Astrocyte (in vitro differentiated cells and primary cell): ENCODE results near the gene UCK1. TPM values are rescaled to one million over a fixed set of nuclear protein-coding genes. Genes with fewer than 3 reads are reported as not detected.
A peak's percentile ranks its signal among the peaks of the same experiment; 100 is the strongest.

Experiments
- DNase-seq: peaks from one replicate; pipeline ENCODE4 v3.0.0-alpha.2; 2010; ENCODE audit warnings: low read depth
- FAIRE-seq: peaks from 2 replicates; lab custom pipeline; 2011; peaks lifted over from hg19 to GRCh38; lab: Jason Lieb, UNC
- H2AFZ ChIP-seq: 2 replicates; pipeline ENCODE4 v1.6.0; 2012; ENCODE audit warnings: low read depth, low read length, inconsistent platforms
- H3K27ac ChIP-seq: 2 replicates; pipeline ENCODE4 v1.5.1; 2011; ENCODE audit warnings: low read depth, low read length, inconsistent platforms
- H3K27me3 ChIP-seq: 2 replicates; pipeline ENCODE4 v1.6.0; 2011; ENCODE audit warnings: low read length, inconsistent platforms; ENCODE audit not compliant: insufficient read depth
- H3K36me3 ChIP-seq: 2 replicates; pipeline ENCODE4 v1.5.1; 2011; ENCODE audit warnings: low read length, inconsistent platforms; ENCODE audit not compliant: insufficient read depth
- H3K4me1 ChIP-seq: 2 replicates; pipeline ENCODE4 v1.5.1; 2011; ENCODE audit warnings: low read length, inconsistent platforms; ENCODE audit not compliant: insufficient read depth
- H3K4me2 ChIP-seq: 2 replicates; pipeline ENCODE4 v1.6.0; 2012; ENCODE audit warnings: low read length, inconsistent platforms
- H3K4me3 ChIP-seq: 2 replicates; pipeline ENCODE4 v1.5.1; 2011; ENCODE audit warnings: low read depth, mild to moderate bottlenecking, low read length, inconsistent platforms; ENCODE audit not compliant: insufficient read depth
- H3K79me2 ChIP-seq: 2 replicates; pipeline ENCODE4 v1.6.0; 2012; ENCODE audit warnings: mild to moderate bottlenecking, low read length, inconsistent platforms; ENCODE audit not compliant: insufficient read depth
- H3K9ac ChIP-seq: 2 replicates; pipeline ENCODE4 v1.6.0; 2012; ENCODE audit warnings: mild to moderate bottlenecking, low read length, inconsistent platforms
- H3K9me3 ChIP-seq: 2 replicates; pipeline ENCODE4 v1.5.1; 2012; ENCODE audit warnings: low read depth, mild to moderate bottlenecking, low read length, inconsistent platforms; ENCODE audit not compliant: insufficient read depth
- H4K20me1 ChIP-seq: 2 replicates; pipeline ENCODE4 v1.6.0; 2012; ENCODE audit warnings: low read length, inconsistent platforms; ENCODE audit not compliant: insufficient read depth
- H3K27ac Mint-ChIP-seq: one replicate; pipeline ENCODE4 v1.8.0; 2021; ENCODE audit warnings: mild to moderate bottlenecking, mixed read lengths; ENCODE audit not compliant: unreplicated experiment
- H3K27me3 Mint-ChIP-seq: one replicate; pipeline ENCODE4 v1.8.0; 2021; ENCODE audit warnings: low read depth, mixed read lengths; ENCODE audit not compliant: unreplicated experiment
- H3K36me3 Mint-ChIP-seq: one replicate; pipeline ENCODE4 v1.8.0; 2021; ENCODE audit warnings: low read depth, mixed read lengths; ENCODE audit not compliant: unreplicated experiment
- H3K4me1 Mint-ChIP-seq: one replicate; pipeline ENCODE4 v1.8.0; 2021; ENCODE audit warnings: low read depth, mixed read lengths; ENCODE audit not compliant: unreplicated experiment
- H3K4me3 Mint-ChIP-seq: one replicate; pipeline ENCODE4 v1.8.0; 2021; ENCODE audit warnings: mild to moderate bottlenecking, moderate library complexity, mixed read lengths; ENCODE audit not compliant: unreplicated experiment
- H3K9me3 Mint-ChIP-seq: one replicate; pipeline ENCODE4 v1.8.0; 2021; ENCODE audit warnings: mild to moderate bottlenecking, mixed read lengths; ENCODE audit not compliant: unreplicated experiment
- EZH2 ChIP-seq: IDR thresholded peaks from 2 replicates; pipeline ENCODE4 v1.6.1; 2012; ENCODE audit warnings: mild to moderate bottlenecking, low read length, inconsistent platforms; ENCODE audit not compliant: insufficient read depth
- total RNA-seq: library from RNA; stranded (reverse); gene quantifications from 2 replicates; pipeline ENCODE4 v1.2.1, GENCODE V29; 2021
- TF ChIP-seq, protein P1 (sequence below): IDR thresholded peaks from 2 replicates; pipeline ENCODE4 v1.5.1; 2011; ENCODE audit warnings: low read depth, mild to moderate bottlenecking, inconsistent platforms, low read length, moderate library complexity; ENCODE audit not compliant: insufficient read depth

Gene UCK1
- total RNA-seq, 1 donor from 2014 or later: 15.4 TPM

DNA sequence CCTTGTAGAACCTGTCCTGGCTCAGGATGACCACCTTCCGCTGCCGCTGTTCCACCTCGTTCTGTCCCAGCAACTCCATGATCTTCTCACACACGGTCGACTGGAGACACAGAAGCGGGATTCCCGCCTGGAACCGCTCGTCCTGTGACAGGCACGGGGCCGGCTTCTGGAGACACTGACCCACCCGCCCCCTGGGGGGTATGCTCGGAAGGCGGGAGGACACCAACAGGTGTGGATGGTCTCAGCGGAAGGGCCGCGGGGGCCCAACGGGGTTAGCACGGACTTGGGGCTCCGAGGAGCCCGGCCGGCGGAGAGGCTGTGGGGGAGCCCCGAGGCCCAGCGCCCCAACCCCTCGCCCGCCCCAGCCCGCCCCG, 530 bp downstream of the UCK1 start:
- Histone ChIP-seq H2AFZ (peak overlapping the region; percentile 75), H3K36me3 (peaks cover 4% of the 10 kb centered on the region), H3K79me2 (peaks cover 16% of the 10 kb centered on the region), H3K4me1 (peaks cover 15% of the 10 kb centered on the region), H3K4me3 (peak overlapping the region; percentile 72), H3K27me3 (no peaks in the 10 kb centered on the region), H3K4me2 (peak overlapping the region; percentile 98), H3K9me3 (no peaks in the 10 kb centered on the region), H3K27ac (no peak overlapping the region), H3K9ac (peak overlapping the region; percentile 89), H4K20me1 (peaks cover 7% of the 10 kb centered on the region)
- Mint-ChIP-seq H3K4me1 (peaks cover 3% of the 10 kb centered on the region), H3K9me3 (no peaks in the 10 kb centered on the region), H3K4me3 (peak overlapping the region; percentile 85), H3K27me3 (peaks cover 2% of the 10 kb centered on the region), H3K36me3 (peaks cover 6% of the 10 kb centered on the region), H3K27ac (no peak overlapping the region)
- TF ChIP-seq, protein P1, sequence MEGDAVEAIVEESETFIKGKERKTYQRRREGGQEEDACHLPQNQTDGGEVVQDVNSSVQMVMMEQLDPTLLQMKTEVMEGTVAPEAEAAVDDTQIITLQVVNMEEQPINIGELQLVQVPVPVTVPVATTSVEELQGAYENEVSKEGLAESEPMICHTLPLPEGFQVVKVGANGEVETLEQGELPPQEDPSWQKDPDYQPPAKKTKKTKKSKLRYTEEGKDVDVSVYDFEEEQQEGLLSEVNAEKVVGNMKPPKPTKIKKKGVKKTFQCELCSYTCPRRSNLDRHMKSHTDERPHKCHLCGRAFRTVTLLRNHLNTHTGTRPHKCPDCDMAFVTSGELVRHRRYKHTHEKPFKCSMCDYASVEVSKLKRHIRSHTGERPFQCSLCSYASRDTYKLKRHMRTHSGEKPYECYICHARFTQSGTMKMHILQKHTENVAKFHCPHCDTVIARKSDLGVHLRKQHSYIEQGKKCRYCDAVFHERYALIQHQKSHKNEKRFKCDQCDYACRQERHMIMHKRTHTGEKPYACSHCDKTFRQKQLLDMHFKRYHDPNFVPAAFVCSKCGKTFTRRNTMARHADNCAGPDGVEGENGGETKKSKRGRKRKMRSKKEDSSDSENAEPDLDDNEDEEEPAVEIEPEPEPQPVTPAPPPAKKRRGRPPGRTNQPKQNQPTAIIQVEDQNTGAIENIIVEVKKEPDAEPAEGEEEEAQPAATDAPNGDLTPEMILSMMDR: no peak
- no peak for TF ChIP-seq EZH2
- FAIRE-seq (no peak), DNase-seq (no peak)

DNA sequence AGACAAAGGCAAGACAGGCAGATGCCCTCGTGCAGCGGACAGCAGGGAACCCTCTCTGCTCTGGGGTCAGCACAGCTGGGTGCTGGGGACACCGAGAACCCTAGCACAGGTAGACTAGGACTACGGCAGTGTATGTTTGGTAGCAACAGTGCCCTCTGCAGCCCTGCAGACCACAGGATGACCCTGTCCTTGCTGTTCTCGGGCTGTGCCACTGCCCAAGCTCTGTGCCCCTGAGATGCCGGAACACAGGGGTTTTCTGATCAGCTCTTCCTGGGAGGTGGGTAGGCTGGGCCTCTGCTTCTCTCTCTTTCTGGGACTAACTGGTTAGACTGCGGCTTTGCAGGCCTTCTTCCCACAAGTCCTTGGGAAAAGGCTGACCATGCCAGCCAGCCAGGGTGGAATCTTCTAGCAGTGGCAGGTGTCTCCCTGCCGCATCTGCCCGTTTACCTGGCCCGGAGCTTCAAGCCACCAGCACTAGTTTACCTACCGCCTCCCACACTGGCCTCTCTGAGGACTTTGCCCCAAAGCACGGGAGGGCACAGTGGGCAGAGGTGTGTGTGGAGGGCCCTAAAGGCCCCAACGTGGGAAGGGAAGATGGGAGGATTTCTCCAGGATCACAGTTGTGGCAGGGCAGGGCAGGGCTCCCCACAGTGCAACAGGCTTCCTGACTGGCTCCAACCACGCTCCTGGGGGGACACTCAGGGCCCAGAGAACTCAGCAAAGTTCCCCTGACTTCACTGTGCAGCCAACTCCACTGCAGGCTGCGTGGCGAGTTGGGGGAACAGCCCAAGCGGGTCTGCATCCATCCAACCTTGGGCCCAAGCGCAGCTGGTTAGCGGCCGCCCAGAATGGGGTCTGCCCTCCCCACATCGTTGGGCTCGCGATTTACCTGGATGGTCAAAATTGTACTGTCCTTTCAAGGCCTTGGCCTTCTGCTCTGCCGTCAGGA, 1.2 kb downstream of the UCK1 start:
- peak overlapping the region; percentile 72 for H3K4me3 ChIP-seq
- peak overlapping the region; percentile 98 for H3K4me2 ChIP-seq
- peaks cover 6% of the 10 kb centered on the region for H3K4me1 Mint-ChIP-seq
- peak overlapping the region; percentile 75 for H2AFZ ChIP-seq
- no peaks in the 10 kb centered on the region for H3K27me3 ChIP-seq
- TF ChIP-seq, protein P1: no peak
- no peak for TF ChIP-seq EZH2
- H3K36me3 Mint-ChIP-seq: peaks cover 8% of the 10 kb centered on the region
- no peak overlapping the region for H3K27ac Mint-ChIP-seq
- H3K9me3 Mint-ChIP-seq: no peaks in the 10 kb centered on the region
- FAIRE-seq: no peak
- DNase-seq: no peak
- H3K4me1 ChIP-seq: peaks cover 15% of the 10 kb centered on the region
- no peaks in the 10 kb centered on the region for H3K9me3 ChIP-seq
- H3K4me3 Mint-ChIP-seq: peak overlapping the region; percentile 85
- H3K9ac ChIP-seq: peak overlapping the region; percentile 89
- H4K20me1 ChIP-seq: peaks cover 7% of the 10 kb centered on the region
- peaks cover 16% of the 10 kb centered on the region for H3K79me2 ChIP-seq
- peaks cover 2% of the 10 kb centered on the region for H3K27me3 Mint-ChIP-seq
- H3K27ac ChIP-seq: no peak overlapping the region
- peaks cover 4% of the 10 kb centered on the region for H3K36me3 ChIP-seq
